GM12878 (cell line): Measurements from ENCODE around the gene SLC9A7. TPM values are rescaled to one million over a fixed set of nuclear protein-coding genes. Genes with fewer than 3 reads are reported as not detected.
A peak's percentile ranks its signal among the peaks of the same experiment; 100 is the strongest.

Experiments used
- ATAC-seq: fragments of 200-7000 bp; cut with Tn5 transposase; 3 replicates; pipeline ENCODE4 v1.9.1; 2020; ENCODE audit warnings: mild to moderate bottlenecking, moderate library complexity
- BruUV-seq: library from RNA; stranded (reverse); fragments of 400-500 nt; replicated peaks from 2 replicates; lab custom pipeline; 2021; lab: Mats Ljungman, UMichigan
- CTCF ChIA-PET: fragments of 300-600 bp; sonication (Branson Sonifier 250); formaldehyde crosslinking; extraction: SDS; loops from one replicate; lab custom pipeline; 2021; ENCODE audit warnings: inconsistent platforms; lab: Yijun Ruan, JAX
- POLR2A ChIA-PET: fragments of 350-600 bp; formaldehyde crosslinking; extraction: SDS; loops from one replicate; lab custom pipeline; 2021; ENCODE audit warnings: inconsistent platforms; lab: Charles Lee
- RAD21 ChIA-PET: fragments of 300-600 bp; sonication (Branson Sonifier 250); formaldehyde crosslinking; loops from one replicate; lab custom pipeline; 2023; ENCODE audit warnings: antibody characterized with exemption; ENCODE audit not compliant: unreplicated experiment; lab: Charles Lee
- SMC1A ChIA-PET: fragments of 300-600 bp; sonication (Branson Sonifier 250); formaldehyde crosslinking; loops from one replicate; lab custom pipeline; 2023; ENCODE audit not compliant: unreplicated experiment, uncharacterized antibody; lab: Charles Lee
- DNase-seq: peaks from one replicate; pipeline ENCODE4 v3.0.0-alpha.2; 2011; ENCODE audit warnings: low read depth, low spot score
- FAIRE-seq: peaks from 3 replicates; lab custom pipeline; 2011; peaks lifted over from hg19 to GRCh38; lab: Jason Lieb, UNC
- H2AFZ ChIP-seq: 2 replicates; pipeline ENCODE4 v1.6.0; 2011; ENCODE audit warnings: low read depth, low read length, control low read depth; ENCODE audit not compliant: control insufficient read depth
- H3K27ac ChIP-seq: 2 replicates; pipeline ENCODE4 v1.5.1; 2011; ENCODE audit warnings: control low read depth; ENCODE audit not compliant: control insufficient read depth, insufficient read depth
- H3K27me3 ChIP-seq, 2 experiments: replicated peaks in 1 of 2; 2 replicates each; pipeline versions ENCODE4 v1.6.0 to v1.6.1; 2011; ENCODE audit warnings: low read length in 1 of 2; ENCODE audit not compliant: control insufficient read depth in 2 of 2, insufficient read depth in 2 of 2
- H3K36me3 ChIP-seq, 2 experiments: 2 replicates each; pipeline ENCODE4 v1.5.1; 2011; ENCODE audit warnings: low read length in 1 of 2; ENCODE audit not compliant: control insufficient read depth in 2 of 2, insufficient read depth in 2 of 2
- H3K4me1 ChIP-seq: 2 replicates; pipeline ENCODE4 v1.6.1; 2011; ENCODE audit warnings: mild to moderate bottlenecking, low read length, moderate library complexity, mixed read lengths; ENCODE audit not compliant: control insufficient read depth, insufficient read depth
- H3K4me2 ChIP-seq: 2 replicates; pipeline ENCODE4 v1.6.0; 2011; ENCODE audit warnings: control low read depth; ENCODE audit not compliant: control insufficient read depth, insufficient read depth
- H3K4me3 ChIP-seq: fragments of 200-600 bp; sonication (generic); 2 replicates; pipeline ENCODE4 v1.5.1; 2016
- H3K79me2 ChIP-seq: 2 replicates; pipeline ENCODE4 v1.6.0; 2011; ENCODE audit warnings: low read length; ENCODE audit not compliant: control insufficient read depth, insufficient read depth
- H3K9ac ChIP-seq: 2 replicates; pipeline ENCODE4 v1.8.0; 2011; ENCODE audit warnings: low read length, control low read depth, mixed read lengths; ENCODE audit not compliant: control insufficient read depth, insufficient read depth
- H3K9me3 ChIP-seq: replicated peaks from 3 replicates; pipeline ENCODE4 v1.5.1; 2011; ENCODE audit warnings: mild to moderate bottlenecking, low read length; ENCODE audit not compliant: control insufficient read depth, insufficient read depth
- H4K20me1 ChIP-seq: 2 replicates; pipeline ENCODE4 v1.6.0; 2011; ENCODE audit not compliant: control insufficient read depth, insufficient read depth
- BMI1 ChIP-seq: fragments of 450-650 bp; IDR thresholded peaks from 2 replicates; pipeline ENCODE4 v1.6.1; 2016; ENCODE audit warnings: mild to moderate bottlenecking, moderate library complexity, borderline replicate concordance
- MEF2A ChIP-seq: IDR thresholded peaks from 2 replicates; pipeline ENCODE4 v1.6.1; 2011; ENCODE audit warnings: low read depth, mild to moderate bottlenecking, low read length, moderate library complexity; ENCODE audit not compliant: insufficient read depth
- MXI1 ChIP-seq: fragments of 150-350 bp; IDR thresholded peaks from 2 replicates; pipeline ENCODE4 v1.6.1; 2011; ENCODE audit warnings: low read depth, mild to moderate bottlenecking, inconsistent platforms, low read length, improper control_type of control experiment
- NFIC ChIP-seq: IDR thresholded peaks from 2 replicates; pipeline ENCODE4 v1.6.1; 2012; ENCODE audit warnings: low read depth, mild to moderate bottlenecking, inconsistent platforms, low read length, moderate library complexity
- NFYA ChIP-seq: IDR thresholded peaks from 2 replicates; pipeline ENCODE4 v1.6.1; 2011; ENCODE audit warnings: low read depth, mild to moderate bottlenecking, low read length, improper control_type of control experiment, borderline replicate concordance
- SIN3A ChIP-seq: IDR thresholded peaks from 2 replicates; pipeline ENCODE4 v1.6.1; 2012; ENCODE audit warnings: low read depth, low read length, improper control_type of control experiment
- SREBF1 ChIP-seq: IDR thresholded peaks from 2 replicates; pipeline ENCODE4 v1.6.1; 2012; ENCODE audit warnings: mild to moderate bottlenecking, low read length
- SUPT20H ChIP-seq: IDR thresholded peaks from 2 replicates; pipeline ENCODE4 v1.6.1; 2011; ENCODE audit warnings: low read depth, mild to moderate bottlenecking, low read length, moderate library complexity, borderline replicate concordance; ENCODE audit not compliant: control insufficient read depth
- YY1 ChIP-seq: IDR thresholded peaks from 2 replicates; pipeline ENCODE4 v1.6.1; 2011; ENCODE audit warnings: low read depth, mild to moderate bottlenecking, low read length
- ZNF384 ChIP-seq: IDR thresholded peaks from 2 replicates; pipeline ENCODE4 v1.6.1; 2012; ENCODE audit warnings: low read depth, mild to moderate bottlenecking, low read length, improper control_type of control experiment, borderline replicate concordance
- WGBS: methylation state at CpG from one replicate; pipeline ENCODE4 v1.1.6; 2016; ENCODE audit warnings: low lambda C conversion rate; ENCODE audit not compliant: insufficient replicate concordance, insufficient coverage; ENCODE audit errors: missing lambda C conversion rate; 5-methylcytosine and 5-hydroxymethylcytosine counted together
- in situ Hi-C: fragments of 300-500 bp; cut with MboI; formaldehyde crosslinking; loops from 9 replicates; pipeline ENCODE4 v1.14.3; 2018; ENCODE audit warnings: mixed read lengths
- intact Hi-C: fragments of 100-400 bp; cut with micrococcal nuclease; formaldehyde crosslinking; loops from one replicate; pipeline ENCODE4 v1.14.2; 2022; ENCODE audit not compliant: unreplicated experiment
- polyA plus RNA-seq, 11 experiments: library from polyadenylated mRNA; depleted of rRNA in 4 of 11; unstranded in 6 of 11; stranded (reverse) in 5 of 11; fragments of >200 nt; fragmentation: Nextera tagmentation in 4 of 11; fragmentation: Illumina TruSeq in 1 of 11; extraction: Ambion mirVana in 4 of 11; extraction: Trizol in 1 of 11; gene quantifications; 1 replicate in 1 of 11; 2 replicates in 10 of 11; pipeline versions ENCODE4 v1.2.1 to v1.2.3, GENCODE V29; 2011 to 2016; ENCODE audit warnings: inconsistent platforms in 2 of 11, missing spikeins in 2 of 11, low read depth in 1 of 11
- total RNA-seq, 4 experiments: library from RNA; depleted of rRNA in 3 of 4; stranded (reverse); fragments of >200 nt in 3 of 4; fragmentation: Illumina TruSeq in 1 of 4; extraction: Trizol in 1 of 4; gene quantifications; 2 replicates each; pipeline versions ENCODE4 v1.2.1 to v1.2.3, GENCODE V29; 2013 to 2021
- TF ChIP-seq, protein P1 (sequence below): IDR thresholded peaks from 2 replicates; pipeline ENCODE4 v1.6.1; 2011; ENCODE audit warnings: mild to moderate bottlenecking, low read depth, low read length, moderate library complexity; ENCODE audit not compliant: insufficient replicate concordance
- TF ChIP-seq, protein P2 (sequence below): fragments of 450-650 bp; IDR thresholded peaks from 2 replicates; pipeline ENCODE4 v1.6.1; 2017; ENCODE audit warnings: low read depth, mild to moderate bottlenecking, moderate library complexity

SLC9A7 gene
- total and polyA plus RNA-seq, 10 of the 15 experiments (the other 5 are each of a cell fraction or from before 2014, with no cell fraction given): 5.0 to 62.8 (median 30.5) TPM

DNA sequence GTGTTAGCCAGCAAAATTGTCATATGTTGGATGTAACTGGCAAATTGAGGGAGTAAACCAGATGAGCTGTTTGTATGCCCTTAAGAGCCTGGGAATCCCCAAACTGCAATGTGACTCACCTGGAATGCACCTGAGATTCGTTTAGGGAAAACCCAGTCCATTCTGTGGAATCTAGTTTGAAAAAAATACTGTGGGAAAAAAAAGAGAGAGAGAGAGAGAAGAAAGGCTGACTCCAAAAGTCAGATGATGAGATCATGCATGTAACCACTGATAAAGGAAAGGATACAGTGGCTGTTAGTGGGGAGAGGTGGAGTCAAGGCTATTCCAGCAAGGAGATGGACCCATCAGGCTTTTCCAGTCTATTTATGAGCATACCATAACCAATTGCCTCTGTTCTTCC lies 48.5 kb downstream of the SLC9A7 start (continued):
- TF ChIP-seq NFIC (peak; percentile 68; the same call in 1 of the 2 replicates), SIN3A (no peak), YY1 (no peak), ZNF384 (no peak; the same call in 1 of the 2 replicates), MEF2A (0 out of 2 replicates have a peak, but pooled peaks have one; percentile 16), BMI1 (no peak)
- TF ChIP-seq, protein P1, sequence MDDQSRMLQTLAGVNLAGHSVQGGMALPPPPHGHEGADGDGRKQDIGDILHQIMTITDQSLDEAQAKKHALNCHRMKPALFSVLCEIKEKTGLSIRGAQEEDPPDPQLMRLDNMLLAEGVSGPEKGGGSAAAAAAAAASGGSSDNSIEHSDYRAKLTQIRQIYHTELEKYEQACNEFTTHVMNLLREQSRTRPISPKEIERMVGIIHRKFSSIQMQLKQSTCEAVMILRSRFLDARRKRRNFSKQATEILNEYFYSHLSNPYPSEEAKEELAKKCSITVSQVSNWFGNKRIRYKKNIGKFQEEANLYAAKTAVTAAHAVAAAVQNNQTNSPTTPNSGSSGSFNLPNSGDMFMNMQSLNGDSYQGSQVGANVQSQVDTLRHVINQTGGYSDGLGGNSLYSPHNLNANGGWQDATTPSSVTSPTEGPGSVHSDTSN: no peak
- TF ChIP-seq, protein P2, sequence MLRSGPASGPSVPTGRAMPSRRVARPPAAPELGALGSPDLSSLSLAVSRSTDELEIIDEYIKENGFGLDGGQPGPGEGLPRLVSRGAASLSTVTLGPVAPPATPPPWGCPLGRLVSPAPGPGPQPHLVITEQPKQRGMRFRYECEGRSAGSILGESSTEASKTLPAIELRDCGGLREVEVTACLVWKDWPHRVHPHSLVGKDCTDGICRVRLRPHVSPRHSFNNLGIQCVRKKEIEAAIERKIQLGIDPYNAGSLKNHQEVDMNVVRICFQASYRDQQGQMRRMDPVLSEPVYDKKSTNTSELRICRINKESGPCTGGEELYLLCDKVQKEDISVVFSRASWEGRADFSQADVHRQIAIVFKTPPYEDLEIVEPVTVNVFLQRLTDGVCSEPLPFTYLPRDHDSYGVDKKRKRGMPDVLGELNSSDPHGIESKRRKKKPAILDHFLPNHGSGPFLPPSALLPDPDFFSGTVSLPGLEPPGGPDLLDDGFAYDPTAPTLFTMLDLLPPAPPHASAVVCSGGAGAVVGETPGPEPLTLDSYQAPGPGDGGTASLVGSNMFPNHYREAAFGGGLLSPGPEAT: peak; percentile 81
- TF ChIP-seq, all 136 proteins: peak for 11

DNA sequence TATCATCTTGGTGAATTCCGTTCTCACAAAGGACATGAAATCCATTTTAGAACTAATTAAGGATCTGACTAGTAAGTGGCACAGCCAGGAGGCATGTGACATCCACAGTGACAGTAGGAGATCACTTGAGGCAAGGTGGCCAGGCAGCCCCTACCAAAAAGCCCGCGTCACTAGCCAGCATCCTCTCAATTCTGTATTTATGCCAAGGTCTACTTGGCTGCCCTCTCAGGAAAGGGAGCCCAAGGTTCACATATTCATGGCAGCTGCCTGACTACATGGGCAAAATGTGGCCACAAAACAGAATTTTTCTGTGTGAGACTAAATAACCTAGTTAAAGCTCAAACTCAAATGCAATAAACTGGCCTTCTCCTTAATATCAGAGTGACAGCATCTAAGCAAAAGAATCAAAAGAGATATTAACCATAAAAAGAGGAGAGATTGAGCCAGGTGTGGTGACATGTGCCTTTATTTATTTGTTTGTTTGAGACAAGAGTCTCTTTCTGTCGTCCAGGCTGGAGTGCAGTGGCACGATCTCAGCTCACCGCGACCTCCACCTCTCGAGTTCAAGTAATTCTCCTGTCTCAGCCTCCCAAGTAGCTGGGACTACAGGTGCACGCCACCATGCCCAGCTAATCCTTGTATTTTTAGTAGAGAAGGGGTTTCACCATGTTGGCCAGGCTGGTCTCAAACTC lies 51.5 kb downstream of the SLC9A7 start:
- H2AFZ ChIP-seq: no peak overlapping the region
- no peaks in the 10 kb centered on the region for H4K20me1 ChIP-seq
- CTCF ChIA-PET: interaction anchor here (2.3 kb wide), 1 partner anchor 21 kb away, joined by 10 read pairs; no protein-coding TSS in a partner anchor
- WGBS: 90% methylated on average over 9 of the region's 9 CpGs
- TF ChIP-seq SUPT20H (no peak), NFYA (no peak), SREBF1 (no peak), MXI1 (no peak)
- TF ChIP-seq, all 136 proteins: peak for 0
- in situ Hi-C loops (no loop called here), intact Hi-C loops (no loop called here)
- Histone ChIP-seq H3K27ac (peak overlapping the region; percentile 31), H3K27me3 (no peaks in the 10 kb centered on the region), H3K4me3 (no peak overlapping the region), H3K4me1 (peaks cover 76% of the 10 kb centered on the region), H3K36me3 (no peaks in the 10 kb centered on the region; a peak in 2 of 4 replicates), H3K4me2 (no peak overlapping the region), H3K9ac (no peak overlapping the region), H3K79me2 (peaks cover 83% of the 10 kb centered on the region), H3K9me3 (no peaks in the 10 kb centered on the region; the same call in 2 of the 3 replicates)
- no peak for ATAC-seq
- no peak for DNase-seq
- RAD21 ChIA-PET: interaction anchor here (1.1 to 1.4 kb wide), 2 partner anchors 78 to 86 kb away, joined by 3 to 4 read pairs; no protein-coding TSS in a partner anchor
- FAIRE-seq: no peak
- BruUV-seq: no TSS peak
- SMC1A ChIA-PET: interaction anchor here (1.0 to 12.0 kb wide), 3 partner anchors 16 to 89 kb away, joined by 3 to 107 read pairs (median 4); no protein-coding TSS in a partner anchor
- POLR2A ChIA-PET: interaction anchor here (2.4 kb wide), 1 partner anchor 15 kb away, joined by 10 read pairs; no protein-coding TSS in a partner anchor
